B cell (primary cell): Measurements from ENCODE around the gene RSPO3.

Experiments
- CTCF ChIP-seq: fragments of 200-600 bp; IDR thresholded peaks from one replicate; pipeline ENCODE4 v1.8.0; 2022; ENCODE audit warnings: antibody characterized with exemption, mild to moderate bottlenecking
- EZH2 ChIP-seq: IDR thresholded peaks from 2 replicates; pipeline ENCODE4 v1.6.1; 2012; ENCODE audit warnings: borderline replicate concordance, low read depth, mild to moderate bottlenecking, moderate library complexity, low read length; ENCODE audit not compliant: insufficient read depth, poor library complexity, severe bottlenecking

GRCh38 chr6:127078669-127079068 is 39.8 kb upstream of the RSPO3 start:
- TF ChIP-seq CTCF (no peak), EZH2 (no peak)
